ENCODE results near the gene OR10K1. TPM values are rescaled to one million over a fixed set of nuclear protein-coding genes. Genes with fewer than 3 reads are reported as not detected.

Gene OR10K1
- total and polyA plus RNA-seq, 2 donors, result 0.05 TPM; not detected in 1

GRCh38 chr1:158496374-158496773, 34.7 kb downstream of the OR10K1 start:
- H3K4me3 ChIP-seq (ENCODE audit: low read length in 2 of 2), result peak overlapping the region; percentile 4 to 16
- peak overlapping the region in 1 of 2 donors; percentile 71 for H3K27ac ChIP-seq (ENCODE audit: low read depth in 1 of 2, low read length in 1 of 2)
- H3K27me3 ChIP-seq (ENCODE audit: control insufficient read depth in 2 of 2, insufficient read depth in 1 of 2, low read length in 1 of 2), result no peaks in the 10 kb centered on the region
- DNase-seq (ENCODE audit: low read depth in 6 of 9, low spot score in 9 of 9), result peak in 2 of 9 donors; percentile 71 to 81
- WGBS, result 45% methylated on average over 2 of the region's 2 CpGs
- H3K36me3 ChIP-seq (ENCODE audit: control insufficient read depth in 2 of 2, insufficient read depth in 2 of 2, low read length in 1 of 2), result no peaks in the 10 kb centered on the region
- no peaks in the 10 kb centered on the region for H3K9me3 ChIP-seq (ENCODE audit: control insufficient read depth in 2 of 2, insufficient read depth in 1 of 2, low read length in 1 of 2)
- peaks cover 3 to 12% of the 10 kb centered on the region in 2 donors for H3K4me1 ChIP-seq (ENCODE audit: control insufficient read depth in 2 of 2, insufficient read depth in 2 of 2, low read length in 2 of 2)

- Histone ChIP-seq H3K4me1 (ENCODE audit: control insufficient read depth in 2 of 2, insufficient read depth in 2 of 2, low read length in 2 of 2) (no peaks in the 10 kb centered on the region), H3K27me3 (ENCODE audit: control insufficient read depth in 2 of 2, insufficient read depth in 1 of 2, low read length in 1 of 2) (no peaks in the 10 kb centered on the region), H3K36me3 (ENCODE audit: control insufficient read depth in 2 of 2, insufficient read depth in 2 of 2, low read length in 1 of 2) (no peaks in the 10 kb centered on the region), H3K27ac (ENCODE audit: low read depth in 1 of 2, low read length in 1 of 2) (no peak overlapping the region), H3K4me3 (ENCODE audit: low read length in 2 of 2) (no peak overlapping the region), H3K9me3 (ENCODE audit: control insufficient read depth in 2 of 2, insufficient read depth in 1 of 2, low read length in 1 of 2) (peaks cover 2% of the 10 kb centered on the region in 2 donors)
- peak in 2 of 9 donors; percentile 60 to 71 for DNase-seq (ENCODE audit: low read depth in 6 of 9, low spot score in 9 of 9)
- 55% methylated on average over 1 of the region's 1 CpG for WGBS
Observed at GRCh38 chr1:158506369-158506987, 44.8 kb downstream of the OR10K1 start.

- Histone ChIP-seq H3K36me3 (ENCODE audit: control insufficient read depth in 2 of 2, insufficient read depth in 2 of 2, low read length in 1 of 2) (no peaks in the 10 kb centered on the region), H3K27ac (ENCODE audit: low read depth in 1 of 2, low read length in 1 of 2) (no peak overlapping the region), H3K9me3 (ENCODE audit: control insufficient read depth in 2 of 2, insufficient read depth in 1 of 2, low read length in 1 of 2) (peaks cover 0 to 2% of the 10 kb centered on the region in 2 donors), H3K4me1 (ENCODE audit: control insufficient read depth in 2 of 2, insufficient read depth in 2 of 2, low read length in 2 of 2) (no peaks in the 10 kb centered on the region), H3K4me3 (ENCODE audit: low read length in 2 of 2) (no peak overlapping the region), H3K27me3 (ENCODE audit: control insufficient read depth in 2 of 2, insufficient read depth in 1 of 2, low read length in 1 of 2) (no peaks in the 10 kb centered on the region)
- 69% methylated on average over 2 of the region's 2 CpGs for WGBS
- no peak for DNase-seq (ENCODE audit: low read depth in 6 of 9, low spot score in 9 of 9)
Observed at GRCh38 chr1:158507511-158507910, 45.9 kb downstream of the OR10K1 start.

GRCh38 chr1:158509471-158510156, 48.0 kb downstream of the OR10K1 start:
- no peak overlapping the region for H3K4me3 ChIP-seq (ENCODE audit: low read length in 2 of 2)
- H3K27me3 ChIP-seq (ENCODE audit: control insufficient read depth in 2 of 2, insufficient read depth in 1 of 2, low read length in 1 of 2), result no peaks in the 10 kb centered on the region
- WGBS, result 81% methylated on average over 4 of the region's 4 CpGs
- no peak overlapping the region for H3K27ac ChIP-seq (ENCODE audit: low read depth in 1 of 2, low read length in 1 of 2)
- no peaks in the 10 kb centered on the region for H3K4me1 ChIP-seq (ENCODE audit: control insufficient read depth in 2 of 2, insufficient read depth in 2 of 2, low read length in 2 of 2)
- H3K36me3 ChIP-seq (ENCODE audit: control insufficient read depth in 2 of 2, insufficient read depth in 2 of 2, low read length in 1 of 2), result no peaks in the 10 kb centered on the region
- H3K9me3 ChIP-seq (ENCODE audit: control insufficient read depth in 2 of 2, insufficient read depth in 1 of 2, low read length in 1 of 2), result peaks cover 0 to 2% of the 10 kb centered on the region in 2 donors
- DNase-seq (ENCODE audit: low read depth in 6 of 9, low spot score in 9 of 9), result no peak

- Histone ChIP-seq H3K27ac (ENCODE audit: low read depth in 1 of 2, low read length in 1 of 2) (no peak overlapping the region), H3K4me1 (ENCODE audit: control insufficient read depth in 2 of 2, insufficient read depth in 2 of 2, low read length in 2 of 2) (no peaks in the 10 kb centered on the region), H3K9me3 (ENCODE audit: control insufficient read depth in 2 of 2, insufficient read depth in 1 of 2, low read length in 1 of 2) (no peaks in the 10 kb centered on the region), H3K36me3 (ENCODE audit: control insufficient read depth in 2 of 2, insufficient read depth in 2 of 2, low read length in 1 of 2) (no peaks in the 10 kb centered on the region), H3K27me3 (ENCODE audit: control insufficient read depth in 2 of 2, insufficient read depth in 1 of 2, low read length in 1 of 2) (no peaks in the 10 kb centered on the region), H3K4me3 (ENCODE audit: low read length in 2 of 2) (no peak overlapping the region)
- no peak for DNase-seq (ENCODE audit: low read depth in 6 of 9, low spot score in 9 of 9)
Observed at GRCh38 chr1:158516966-158517365, 55.3 kb downstream of the OR10K1 start.

Other genes starting within 250 kb of the OR10K1 start
- 193 TPM for gene CD1A, start 207.4 kb upstream of the OR10K1 start, total RNA-seq
- 7.4 TPM for gene CD1A, start 207.4 kb upstream of the OR10K1 start, polyA plus RNA-seq
- 253 TPM for gene CD1C, start 171.9 kb upstream of the OR10K1 start, total RNA-seq
- 27.2 TPM for gene CD1C, start 171.9 kb upstream of the OR10K1 start, polyA plus RNA-seq
- gene CD1B, start 130.3 kb upstream of the OR10K1 start, total RNA-seq, result 456 TPM
- gene CD1B, start 130.3 kb upstream of the OR10K1 start, polyA plus RNA-seq, result 44.2 TPM
- 964 TPM for gene CD1E, start 107.9 kb upstream of the OR10K1 start, total RNA-seq
- 154 TPM for gene CD1E, start 107.9 kb upstream of the OR10K1 start, polyA plus RNA-seq
- gene OR10T2, start 62.4 kb upstream of the OR10K1 start, total RNA-seq, result 1.2 TPM
- gene OR10T2, start 62.4 kb upstream of the OR10K1 start, polyA plus RNA-seq, result 0.02 TPM
- 0.05 TPM for gene OR10K2, start 35.6 kb upstream of the OR10K1 start, total RNA-seq
- 0.02 TPM for gene OR10K2, start 35.6 kb upstream of the OR10K1 start, polyA plus RNA-seq
- not detected for gene OR10R2, start 10.4 kb downstream of the OR10K1 start, total RNA-seq
- gene OR10R2, start 10.4 kb downstream of the OR10K1 start, polyA plus RNA-seq, result 0.39 TPM
- not detected for gene OR6Y1, start 92.6 kb downstream of the OR10K1 start, total RNA-seq
- gene OR6Y1, start 92.6 kb downstream of the OR10K1 start, polyA plus RNA-seq, result not detected
- gene OR6P1, start 108.7 kb downstream of the OR10K1 start, total RNA-seq, result not detected
- gene OR6P1, start 108.7 kb downstream of the OR10K1 start, polyA plus RNA-seq, result not detected
- not detected for gene OR10X1, start 118.1 kb downstream of the OR10K1 start, total RNA-seq
- not detected for gene OR10X1, start 118.1 kb downstream of the OR10K1 start, polyA plus RNA-seq
- under 0.01 TPM for gene OR10Z1, start 143.4 kb downstream of the OR10K1 start, total RNA-seq
- gene OR10Z1, start 143.4 kb downstream of the OR10K1 start, polyA plus RNA-seq, result not detected
- gene SPTA1, start 224.9 kb downstream of the OR10K1 start, total RNA-seq, result 4.6 TPM
- gene SPTA1, start 224.9 kb downstream of the OR10K1 start, polyA plus RNA-seq, result 0.41 TPM
- gene OR6K2, start 238.8 kb downstream of the OR10K1 start, total RNA-seq, result not detected
- gene OR6K2, start 238.8 kb downstream of the OR10K1 start, polyA plus RNA-seq, result not detected